ENCODE results near the gene RNASE3. TPM values are rescaled to one million over a fixed set of nuclear protein-coding genes. Genes with fewer than 3 reads are reported as not detected.
"Not testable (repeated sequence)": the region's sequence is repeated elsewhere in the genome, so short reads cannot be mapped to it uniquely, and the experiment has no call there.

The RNASE3 gene
- total RNA-seq, 1 experiment from 2014 or later, result not detected

DNA sequence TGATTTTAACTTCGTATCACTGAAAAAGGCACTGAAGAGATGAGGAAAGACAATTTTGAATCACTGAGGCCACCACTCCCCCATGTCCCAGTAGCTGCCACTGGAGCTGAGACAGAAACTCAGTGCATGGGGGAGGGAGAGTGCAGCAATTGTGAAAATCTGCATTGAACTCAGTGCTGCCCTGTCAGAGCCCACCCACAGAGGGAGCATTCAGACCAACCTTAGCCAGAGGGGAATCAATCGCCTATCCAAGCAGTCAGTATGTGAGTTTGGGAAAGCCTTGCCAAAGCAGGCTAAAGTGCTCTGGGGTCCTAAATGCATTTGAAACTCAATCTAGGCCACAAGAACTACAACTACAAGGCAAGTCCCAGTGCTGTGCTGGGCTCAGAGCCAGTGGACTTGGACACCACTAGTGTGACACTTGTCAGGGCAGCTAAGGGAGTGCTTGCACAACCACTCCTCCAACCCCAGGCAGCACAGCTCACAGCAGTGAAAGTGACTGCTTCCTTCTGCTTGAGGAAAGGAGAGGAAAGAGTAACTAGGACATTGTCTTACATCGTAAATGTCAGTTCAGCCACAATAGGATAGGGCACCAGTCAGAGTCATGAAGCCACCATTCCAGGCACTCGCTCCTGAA is 13.3 kb downstream of the RNASE3 start:
- no peaks in the 10 kb centered on the region for H3K36me3 ChIP-seq (ENCODE audit: insufficient read depth, low read length, poor library complexity, severe bottlenecking)
- BruUV-seq (replicated peaks), result no TSS peak

GRCh38 chr14:20905676-20906075 is 14.5 kb downstream of the RNASE3 start:
- Histone ChIP-seq H3K9me3 (ENCODE audit: low read depth, low read length, poor library complexity, severe bottlenecking) (no peaks in the 10 kb centered on the region), H3K27me3 (replicated peaks; ENCODE audit: insufficient read depth, low read depth, low read length, poor library complexity) (no peaks in the 10 kb centered on the region), H3K36me3 (ENCODE audit: insufficient read depth, low read length, poor library complexity, severe bottlenecking) (no peaks in the 10 kb centered on the region), H3K4me1 (ENCODE audit: insufficient read depth, low read length, poor library complexity, severe bottlenecking) (no peaks in the 10 kb centered on the region), H3K27ac (ENCODE audit: low read depth, low read length, poor library complexity, severe bottlenecking) (no peak overlapping the region), H3K4me3 (ENCODE audit: low read depth, low read length, poor library complexity, severe bottlenecking) (no peak overlapping the region)
- intact Hi-C loops (cut with micrococcal nuclease; ENCODE audit: unreplicated experiment), result no loop called here
- CTCF ChIA-PET, result no interaction called here
- no TSS peak for BruUV-seq (replicated peaks)
- TF ChIP-seq, protein P1, sequence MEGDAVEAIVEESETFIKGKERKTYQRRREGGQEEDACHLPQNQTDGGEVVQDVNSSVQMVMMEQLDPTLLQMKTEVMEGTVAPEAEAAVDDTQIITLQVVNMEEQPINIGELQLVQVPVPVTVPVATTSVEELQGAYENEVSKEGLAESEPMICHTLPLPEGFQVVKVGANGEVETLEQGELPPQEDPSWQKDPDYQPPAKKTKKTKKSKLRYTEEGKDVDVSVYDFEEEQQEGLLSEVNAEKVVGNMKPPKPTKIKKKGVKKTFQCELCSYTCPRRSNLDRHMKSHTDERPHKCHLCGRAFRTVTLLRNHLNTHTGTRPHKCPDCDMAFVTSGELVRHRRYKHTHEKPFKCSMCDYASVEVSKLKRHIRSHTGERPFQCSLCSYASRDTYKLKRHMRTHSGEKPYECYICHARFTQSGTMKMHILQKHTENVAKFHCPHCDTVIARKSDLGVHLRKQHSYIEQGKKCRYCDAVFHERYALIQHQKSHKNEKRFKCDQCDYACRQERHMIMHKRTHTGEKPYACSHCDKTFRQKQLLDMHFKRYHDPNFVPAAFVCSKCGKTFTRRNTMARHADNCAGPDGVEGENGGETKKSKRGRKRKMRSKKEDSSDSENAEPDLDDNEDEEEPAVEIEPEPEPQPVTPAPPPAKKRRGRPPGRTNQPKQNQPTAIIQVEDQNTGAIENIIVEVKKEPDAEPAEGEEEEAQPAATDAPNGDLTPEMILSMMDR (conservative IDR thresholded peaks at IDR 0.05; ENCODE audit: low read depth, low read length), result no peak
- no peak for TF ChIP-seq EZH2 (IDR thresholded peaks at IDR 0.05; ENCODE audit: borderline replicate concordance, low read depth, low read length, poor library complexity, severe bottlenecking)
- no peak for DNase-seq (ENCODE audit: low spot score)
- POLR2A ChIA-PET (ENCODE audit: low non-redundant PET), result no interaction called here

More for the DNA sequence above, 13.3 kb downstream of the RNASE3 start:
- DNase-seq (ENCODE audit: low spot score), result no peak
- no peaks in the 10 kb centered on the region for H3K9me3 ChIP-seq (ENCODE audit: low read depth, low read length, poor library complexity, severe bottlenecking)
- ChIA-PET CTCF (no interaction called here), POLR2A (ENCODE audit: low non-redundant PET) (no interaction called here)
- no peaks in the 10 kb centered on the region for H3K4me1 ChIP-seq (ENCODE audit: insufficient read depth, low read length, poor library complexity, severe bottlenecking)
- intact Hi-C loops (cut with micrococcal nuclease; ENCODE audit: unreplicated experiment), result no loop called here
- no peak overlapping the region for H3K4me3 ChIP-seq (ENCODE audit: low read depth, low read length, poor library complexity, severe bottlenecking)
- H3K27me3 ChIP-seq (replicated peaks; ENCODE audit: insufficient read depth, low read depth, low read length, poor library complexity), result no peaks in the 10 kb centered on the region
- no peak overlapping the region for H3K27ac ChIP-seq (ENCODE audit: low read depth, low read length, poor library complexity, severe bottlenecking)
- TF ChIP-seq, protein P1 (conservative IDR thresholded peaks at IDR 0.05; ENCODE audit: low read depth, low read length), result no peak
- no peak for TF ChIP-seq EZH2 (IDR thresholded peaks at IDR 0.05; ENCODE audit: borderline replicate concordance, low read depth, low read length, poor library complexity, severe bottlenecking)

- ChIA-PET POLR2A (ENCODE audit: low non-redundant PET) (no interaction called here), CTCF (no interaction called here)
- Histone ChIP-seq H3K27me3 (replicated peaks; ENCODE audit: insufficient read depth, low read depth, low read length, poor library complexity) (no peaks in the 10 kb centered on the region), H3K9me3 (ENCODE audit: low read depth, low read length, poor library complexity, severe bottlenecking) (no peaks in the 10 kb centered on the region), H3K36me3 (ENCODE audit: insufficient read depth, low read length, poor library complexity, severe bottlenecking) (no peaks in the 10 kb centered on the region), H3K27ac (ENCODE audit: low read depth, low read length, poor library complexity, severe bottlenecking) (no peak overlapping the region), H3K4me1 (ENCODE audit: insufficient read depth, low read length, poor library complexity, severe bottlenecking) (no peaks in the 10 kb centered on the region), H3K4me3 (ENCODE audit: low read depth, low read length, poor library complexity, severe bottlenecking) (no peak overlapping the region)
- no TSS peak for BruUV-seq (replicated peaks)
- intact Hi-C loops (cut with micrococcal nuclease; ENCODE audit: unreplicated experiment), result no loop called here
- DNase-seq (ENCODE audit: low spot score), result no peak
- TF ChIP-seq EZH2 (IDR thresholded peaks at IDR 0.05; ENCODE audit: borderline replicate concordance, low read depth, low read length, poor library complexity, severe bottlenecking), result no peak
- TF ChIP-seq, protein P1 (conservative IDR thresholded peaks at IDR 0.05; ENCODE audit: low read depth, low read length), result no peak
Observed at GRCh38 chr14:20907214-20907613, 16.0 kb downstream of the RNASE3 start.

- intact Hi-C loops (cut with micrococcal nuclease; ENCODE audit: unreplicated experiment); H3K27ac ChIP-seq (ENCODE audit: low read depth, low read length, poor library complexity, severe bottlenecking); CTCF ChIA-PET; H3K27me3 ChIP-seq (replicated peaks; ENCODE audit: insufficient read depth, low read depth, low read length, poor library complexity); H3K4me3 ChIP-seq (ENCODE audit: low read depth, low read length, poor library complexity, severe bottlenecking); H3K36me3 ChIP-seq (ENCODE audit: insufficient read depth, low read length, poor library complexity, severe bottlenecking); POLR2A ChIA-PET (ENCODE audit: low non-redundant PET); H3K4me1 ChIP-seq (ENCODE audit: insufficient read depth, low read length, poor library complexity, severe bottlenecking); BruUV-seq (replicated peaks); DNase-seq (ENCODE audit: low spot score); H3K9me3 ChIP-seq (ENCODE audit: low read depth, low read length, poor library complexity, severe bottlenecking): not testable (repeated sequence)
Observed at GRCh38 chr14:20910822-20911221, 19.6 kb downstream of the RNASE3 start.

GRCh38 chr14:20919038-20919756 is 28.0 kb downstream of the RNASE3 start:
- CTCF ChIA-PET; intact Hi-C loops (cut with micrococcal nuclease; ENCODE audit: unreplicated experiment); BruUV-seq (replicated peaks): not testable (repeated sequence)

More at GRCh38 chr14:20919038-20919756, 28.0 kb downstream of the RNASE3 start:
- H3K9me3 ChIP-seq (ENCODE audit: low read depth, low read length, poor library complexity, severe bottlenecking); DNase-seq (ENCODE audit: low spot score); H3K36me3 ChIP-seq (ENCODE audit: insufficient read depth, low read length, poor library complexity, severe bottlenecking); H3K27ac ChIP-seq (ENCODE audit: low read depth, low read length, poor library complexity, severe bottlenecking); H3K4me3 ChIP-seq (ENCODE audit: low read depth, low read length, poor library complexity, severe bottlenecking); POLR2A ChIA-PET (ENCODE audit: low non-redundant PET); H3K4me1 ChIP-seq (ENCODE audit: insufficient read depth, low read length, poor library complexity, severe bottlenecking): not testable (repeated sequence)
- peaks cover 11% of the 10 kb centered on the region for H3K27me3 ChIP-seq (replicated peaks; ENCODE audit: insufficient read depth, low read depth, low read length, poor library complexity)
